Breast epithelium (tissue), 4 donors: Measurements from ENCODE around the gene HMCN1. TPM values are rescaled to one million over a fixed set of nuclear protein-coding genes. Genes with fewer than 3 reads are reported as not detected.

Experiments
- DNase-seq, 2 donors: peaks; one replicate each; pipeline ENCODE4 v3.0.0-alpha.2; 2019; ENCODE audit warnings: low spot score in 2 of 2
- H3K27ac ChIP-seq, 2 donors: fragments of 200-600 bp; sonication (generic) in 1 of 2; one replicate each; pipeline ENCODE4 v1.5.1; 2016 to 2019; ENCODE audit warnings: mild to moderate bottlenecking in 1 of 2
- H3K27me3 ChIP-seq, 2 donors: fragments of 200-600 bp; sonication (generic) in 1 of 2; one replicate each; pipeline versions ENCODE4 v1.5.1 to v1.6.0; 2017 to 2019; ENCODE audit warnings: control low read depth in 1 of 2, mild to moderate bottlenecking in 1 of 2
- H3K36me3 ChIP-seq: fragments of 200-600 bp; one replicate; pipeline ENCODE4 v1.5.1; 2019
- H3K4me1 ChIP-seq, 2 donors: fragments of 200-600 bp; sonication (generic); one replicate each; pipeline ENCODE4 v1.5.1; 2016 to 2019; ENCODE audit warnings: control low read depth in 1 of 2
- H3K4me3 ChIP-seq, 3 donors: fragments of 200-600 bp; sonication (generic); 1 replicate in 2 of 3; 2 replicates in 1 of 3; pipeline ENCODE4 v1.5.1; 2016 to 2019; ENCODE audit warnings: mild to moderate bottlenecking in 3 of 3, moderate library complexity in 2 of 3
- H3K9me3 ChIP-seq, 2 donors: fragments of 200-600 bp; sonication (generic) in 1 of 2; one replicate each; pipeline ENCODE4 v1.5.1; 2016 to 2019; ENCODE audit warnings: control low read depth in 1 of 2
- POLR2A ChIP-seq: fragments of 450-650 bp; IDR thresholded peaks from one replicate; pipeline ENCODE4 v1.6.1; 2016; ENCODE audit warnings: antibody characterized with exemption, mild to moderate bottlenecking, moderate library complexity
- POLR2AphosphoS5 ChIP-seq, 3 donors: sonication (generic); formaldehyde crosslinking; IDR thresholded peaks; one replicate each; pipeline ENCODE4 v1.6.1; 2017; ENCODE audit warnings: antibody characterized with exemption in 3 of 3
- intact Hi-C: fragments of 100-400 bp; cut with DNase I; formaldehyde crosslinking; loops from one replicate; pipeline ENCODE4 v1.15.1; 2023; ENCODE audit warnings: low total_unique reads
- total RNA-seq, 3 donors: library from RNA; depleted of rRNA; stranded (reverse); fragments of >200 nt; gene quantifications; one replicate each; pipeline ENCODE4 v1.1.0, GENCODE V29; 2016
- TF ChIP-seq, protein P1 (sequence below), 3 donors: fragments of 450-650 bp; IDR thresholded peaks; one replicate each; pipeline ENCODE4 v1.5.1; 2016 to 2017; ENCODE audit warnings: antibody characterized with exemption in 3 of 3, mild to moderate bottlenecking in 3 of 3, moderate library complexity in 3 of 3

Gene HMCN1
- total RNA-seq, 3 donors from 2014 or later = 7.8 to 18.4 (median 11.9) TPM

DNA sequence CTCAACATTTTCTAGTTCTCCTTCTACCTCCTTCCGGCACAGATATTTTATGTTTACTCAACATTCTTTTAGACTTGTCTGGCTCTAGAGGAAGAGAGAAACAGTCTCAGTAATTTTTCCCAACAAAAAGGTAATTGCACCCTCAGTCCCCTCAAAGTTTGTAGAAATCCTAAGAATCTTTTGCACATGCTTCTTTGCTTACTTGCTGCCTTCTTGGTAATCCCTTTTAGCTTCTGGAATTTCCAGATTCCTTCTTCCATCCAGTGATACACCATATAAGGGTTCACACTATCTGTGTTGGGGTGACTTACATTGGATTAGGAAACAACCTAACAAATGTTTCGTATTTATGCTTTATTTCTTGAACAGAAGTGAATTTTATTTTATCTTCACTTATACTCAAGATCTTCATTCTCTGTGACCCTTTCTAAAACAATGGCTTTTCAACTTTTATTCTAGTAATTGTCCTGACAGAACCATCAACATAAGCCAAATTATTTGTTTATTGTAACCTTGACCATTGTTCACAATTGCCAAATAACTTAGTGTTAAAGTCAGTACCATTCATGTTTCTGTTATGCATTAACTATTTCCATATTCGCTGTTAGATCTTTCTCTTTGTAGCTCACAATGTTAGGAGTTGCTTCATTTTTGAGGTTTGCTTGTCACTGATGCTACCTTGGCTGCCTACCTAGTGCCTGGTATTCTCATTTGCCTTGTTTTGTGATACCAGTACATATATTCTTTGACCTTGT is 238.1 kb downstream of the HMCN1 start:
- Histone ChIP-seq H3K4me1 (no peaks in the 10 kb centered on the region), H3K4me3 (no peak overlapping the region), H3K27me3 (no peaks in the 10 kb centered on the region), H3K36me3 (no peaks in the 10 kb centered on the region), H3K9me3 (no peaks in the 10 kb centered on the region), H3K27ac (no peak overlapping the region)
- intact Hi-C loops = no loop called here
- TF ChIP-seq, protein P1, sequence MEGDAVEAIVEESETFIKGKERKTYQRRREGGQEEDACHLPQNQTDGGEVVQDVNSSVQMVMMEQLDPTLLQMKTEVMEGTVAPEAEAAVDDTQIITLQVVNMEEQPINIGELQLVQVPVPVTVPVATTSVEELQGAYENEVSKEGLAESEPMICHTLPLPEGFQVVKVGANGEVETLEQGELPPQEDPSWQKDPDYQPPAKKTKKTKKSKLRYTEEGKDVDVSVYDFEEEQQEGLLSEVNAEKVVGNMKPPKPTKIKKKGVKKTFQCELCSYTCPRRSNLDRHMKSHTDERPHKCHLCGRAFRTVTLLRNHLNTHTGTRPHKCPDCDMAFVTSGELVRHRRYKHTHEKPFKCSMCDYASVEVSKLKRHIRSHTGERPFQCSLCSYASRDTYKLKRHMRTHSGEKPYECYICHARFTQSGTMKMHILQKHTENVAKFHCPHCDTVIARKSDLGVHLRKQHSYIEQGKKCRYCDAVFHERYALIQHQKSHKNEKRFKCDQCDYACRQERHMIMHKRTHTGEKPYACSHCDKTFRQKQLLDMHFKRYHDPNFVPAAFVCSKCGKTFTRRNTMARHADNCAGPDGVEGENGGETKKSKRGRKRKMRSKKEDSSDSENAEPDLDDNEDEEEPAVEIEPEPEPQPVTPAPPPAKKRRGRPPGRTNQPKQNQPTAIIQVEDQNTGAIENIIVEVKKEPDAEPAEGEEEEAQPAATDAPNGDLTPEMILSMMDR (IDR thresholded peaks at IDR 0.05) = no peak
- TF ChIP-seq POLR2A = no peak
- TF ChIP-seq POLR2AphosphoS5 (IDR thresholded peaks at IDR 0.05) = no peak
- DNase-seq = no peak

DNA sequence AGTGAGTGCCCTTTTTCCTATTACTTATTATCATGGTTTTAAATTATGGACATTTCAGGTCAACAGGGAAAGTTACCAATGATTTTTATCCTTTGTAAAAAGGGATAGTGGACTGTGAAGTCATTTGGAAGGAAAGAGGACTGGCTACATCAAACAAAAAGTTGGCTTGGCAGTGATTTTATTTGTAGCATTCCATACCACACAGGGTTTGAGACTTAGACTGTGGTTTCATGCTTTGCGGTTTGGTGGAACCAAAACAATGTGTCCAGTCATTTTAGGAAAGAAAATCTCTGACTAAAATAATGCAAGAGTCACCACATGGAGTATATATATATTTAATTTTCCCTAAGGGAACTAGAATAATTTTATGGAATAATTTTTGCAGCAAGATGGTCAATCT is 239.5 kb downstream of the HMCN1 start:
- H3K9me3 ChIP-seq = no peaks in the 10 kb centered on the region
- intact Hi-C loops = no loop called here
- no peak overlapping the region for H3K27ac ChIP-seq
- H3K27me3 ChIP-seq = no peaks in the 10 kb centered on the region
- no peak overlapping the region for H3K4me3 ChIP-seq
- no peaks in the 10 kb centered on the region for H3K4me1 ChIP-seq
- H3K36me3 ChIP-seq = no peaks in the 10 kb centered on the region
- DNase-seq = no peak
- TF ChIP-seq, protein P1 (IDR thresholded peaks at IDR 0.05) = no peak

DNA sequence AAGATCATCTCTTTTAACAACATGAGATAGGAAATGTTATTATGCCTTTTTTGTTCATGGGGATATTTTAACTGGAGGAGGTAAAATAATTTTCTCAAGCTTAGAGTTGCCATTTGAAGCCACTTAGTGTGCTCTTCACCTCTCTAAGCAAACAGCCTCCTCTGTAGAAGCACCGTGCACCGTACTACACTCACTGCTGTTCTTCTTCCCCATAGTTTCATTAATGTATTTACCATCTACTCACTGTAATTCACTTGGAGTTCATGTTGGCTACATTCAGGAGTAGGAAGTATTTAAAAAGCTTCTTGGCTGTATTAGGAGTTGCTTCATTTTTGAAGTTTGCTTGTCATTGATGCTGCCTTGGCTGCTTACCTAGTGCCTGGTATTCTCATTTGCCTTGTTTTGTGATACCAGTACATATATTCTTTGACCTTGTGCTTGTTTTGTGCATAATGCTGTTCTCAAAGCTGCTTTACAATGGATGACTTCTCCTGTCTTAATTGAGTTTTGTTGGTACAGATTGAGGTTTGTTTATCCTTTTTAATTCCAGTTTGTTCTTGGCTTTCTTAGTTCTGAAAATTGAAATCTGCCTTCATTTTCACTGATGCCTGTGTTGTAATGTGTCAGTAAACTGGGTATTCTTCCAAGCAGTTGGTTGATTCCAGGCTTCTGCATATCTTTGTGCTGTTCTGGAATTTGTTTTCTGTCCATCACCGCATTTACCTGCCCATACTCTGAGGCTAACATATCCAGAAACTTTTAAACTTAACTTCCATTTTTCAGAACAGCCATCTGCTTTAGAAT is 240.4 kb downstream of the HMCN1 start:
- Histone ChIP-seq H3K27me3 (no peaks in the 10 kb centered on the region), H3K4me3 (no peak overlapping the region), H3K27ac (no peak overlapping the region), H3K9me3 (no peaks in the 10 kb centered on the region), H3K4me1 (no peaks in the 10 kb centered on the region), H3K36me3 (no peaks in the 10 kb centered on the region)
- no peak for DNase-seq
- intact Hi-C loops = no loop called here
- TF ChIP-seq POLR2AphosphoS5 (IDR thresholded peaks at IDR 0.05) = no peak
- no peak for TF ChIP-seq POLR2A
- TF ChIP-seq, protein P1 (IDR thresholded peaks at IDR 0.05) = no peak

DNA sequence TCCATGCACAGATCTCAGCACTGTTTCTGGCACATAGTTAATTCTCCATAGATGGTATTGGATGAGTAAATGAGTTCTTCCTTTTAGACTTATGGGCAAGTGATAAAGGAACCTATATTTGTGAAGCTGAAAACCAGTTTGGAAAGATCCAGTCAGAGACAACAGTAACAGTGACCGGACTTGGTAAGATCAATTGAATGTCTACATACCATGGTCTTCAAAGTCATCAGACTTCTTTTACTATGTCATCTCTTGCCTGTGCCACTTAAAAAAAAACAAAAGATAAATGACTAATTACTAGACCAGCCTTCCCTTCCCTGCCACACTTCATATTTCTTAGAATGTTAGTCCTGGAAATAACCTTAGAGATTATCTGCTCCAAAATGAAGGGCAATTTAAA is 246.7 kb downstream of the HMCN1 start:
- TF ChIP-seq, protein P1 (IDR thresholded peaks at IDR 0.05) = no peak
- TF ChIP-seq POLR2AphosphoS5 (IDR thresholded peaks at IDR 0.05) = no peak
- no peak for TF ChIP-seq POLR2A
- Histone ChIP-seq H3K4me1 (no peaks in the 10 kb centered on the region), H3K27me3 (no peaks in the 10 kb centered on the region), H3K27ac (no peak overlapping the region), H3K36me3 (no peaks in the 10 kb centered on the region), H3K4me3 (no peak overlapping the region), H3K9me3 (no peaks in the 10 kb centered on the region)
- intact Hi-C loops = no loop called here
- DNase-seq = no peak

DNA sequence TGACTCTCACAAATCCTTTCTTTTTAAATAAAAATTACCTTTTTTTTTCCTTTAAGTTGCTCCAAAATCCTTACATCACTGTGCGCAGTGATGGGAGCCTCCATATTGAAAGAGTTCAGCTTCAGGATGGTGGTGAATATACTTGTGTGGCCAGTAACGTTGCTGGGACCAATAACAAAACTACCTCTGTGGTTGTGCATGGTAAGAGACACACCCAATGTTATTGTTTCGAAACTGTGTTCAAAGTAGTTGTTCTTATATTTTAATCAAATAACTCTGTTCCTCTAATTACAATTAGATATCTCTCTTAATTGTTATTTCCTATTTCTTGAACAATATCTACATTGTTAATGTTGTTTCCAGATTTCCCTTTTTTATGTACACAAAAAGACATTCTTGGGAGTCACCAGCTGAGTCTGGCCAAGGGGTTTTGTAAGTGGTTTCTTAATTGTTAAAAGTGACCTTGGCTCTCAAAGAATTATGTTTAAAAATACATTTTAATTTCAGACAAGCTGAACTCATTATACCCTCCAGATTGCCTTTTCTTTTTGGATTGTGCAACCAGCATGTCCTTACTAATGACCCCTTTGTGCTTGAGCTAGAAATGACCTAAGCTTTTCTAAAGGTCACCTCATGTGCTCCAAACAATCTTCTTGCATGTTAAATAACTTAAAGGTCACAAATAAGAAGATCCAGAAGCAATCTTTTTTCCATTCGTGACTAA is 250.1 kb downstream of the HMCN1 start:
- no peak for DNase-seq
- H3K36me3 ChIP-seq = no peaks in the 10 kb centered on the region
- no peak overlapping the region for H3K4me3 ChIP-seq
- no peaks in the 10 kb centered on the region for H3K9me3 ChIP-seq
- H3K4me1 ChIP-seq = no peaks in the 10 kb centered on the region
- no peaks in the 10 kb centered on the region for H3K27me3 ChIP-seq
- intact Hi-C loops = no loop called here
- TF ChIP-seq, protein P1 (IDR thresholded peaks at IDR 0.05) = no peak
- no peak for TF ChIP-seq POLR2A
- TF ChIP-seq POLR2AphosphoS5 (IDR thresholded peaks at IDR 0.05) = no peak
- H3K27ac ChIP-seq = no peak overlapping the region
